ENCODE results near the gene NAV1. TPM values are rescaled to one million over a fixed set of nuclear protein-coding genes. Genes with fewer than 3 reads are reported as not detected.

Gene NAV1
- total RNA-seq, 1 donor from 2014 or later = 288 TPM

DNA sequence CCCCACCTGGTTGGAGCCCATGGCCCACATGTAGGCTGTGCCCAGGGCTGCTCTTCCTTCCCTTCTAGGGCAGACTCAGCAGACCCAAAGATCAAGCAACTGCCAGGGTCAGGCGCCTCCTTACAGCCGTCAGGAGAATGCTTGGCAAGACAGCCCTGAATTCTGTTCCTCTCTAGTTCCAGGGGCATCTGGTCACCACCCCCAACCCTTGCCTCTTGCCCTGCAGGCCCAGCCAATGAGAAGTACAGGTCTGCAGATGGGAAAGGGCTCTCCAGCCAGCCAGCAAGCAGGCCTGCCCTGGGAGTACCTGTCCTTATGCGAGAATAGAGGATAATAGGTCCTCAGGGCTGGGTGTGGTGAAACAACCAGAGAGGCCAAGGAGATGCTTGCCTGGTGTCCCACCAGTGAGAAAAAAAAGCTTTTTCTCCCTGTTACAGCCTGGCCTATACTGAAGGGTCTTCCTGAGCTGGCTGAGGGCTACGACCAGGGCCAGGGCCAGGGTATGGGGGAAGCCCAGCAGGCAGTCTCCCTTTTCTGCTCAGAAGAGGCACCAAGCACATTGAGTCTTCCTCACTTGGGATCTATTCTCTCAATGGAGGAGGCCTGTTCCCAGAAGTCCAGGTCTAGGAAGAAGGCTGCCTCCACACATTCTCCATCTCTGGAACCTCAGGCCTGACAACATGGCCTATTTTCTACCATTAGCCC lies 31.4 kb downstream of the NAV1 start:
- TF ChIP-seq, protein P1, sequence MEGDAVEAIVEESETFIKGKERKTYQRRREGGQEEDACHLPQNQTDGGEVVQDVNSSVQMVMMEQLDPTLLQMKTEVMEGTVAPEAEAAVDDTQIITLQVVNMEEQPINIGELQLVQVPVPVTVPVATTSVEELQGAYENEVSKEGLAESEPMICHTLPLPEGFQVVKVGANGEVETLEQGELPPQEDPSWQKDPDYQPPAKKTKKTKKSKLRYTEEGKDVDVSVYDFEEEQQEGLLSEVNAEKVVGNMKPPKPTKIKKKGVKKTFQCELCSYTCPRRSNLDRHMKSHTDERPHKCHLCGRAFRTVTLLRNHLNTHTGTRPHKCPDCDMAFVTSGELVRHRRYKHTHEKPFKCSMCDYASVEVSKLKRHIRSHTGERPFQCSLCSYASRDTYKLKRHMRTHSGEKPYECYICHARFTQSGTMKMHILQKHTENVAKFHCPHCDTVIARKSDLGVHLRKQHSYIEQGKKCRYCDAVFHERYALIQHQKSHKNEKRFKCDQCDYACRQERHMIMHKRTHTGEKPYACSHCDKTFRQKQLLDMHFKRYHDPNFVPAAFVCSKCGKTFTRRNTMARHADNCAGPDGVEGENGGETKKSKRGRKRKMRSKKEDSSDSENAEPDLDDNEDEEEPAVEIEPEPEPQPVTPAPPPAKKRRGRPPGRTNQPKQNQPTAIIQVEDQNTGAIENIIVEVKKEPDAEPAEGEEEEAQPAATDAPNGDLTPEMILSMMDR (IDR thresholded peaks at IDR 0.05) = no peak
- peaks cover 16% of the 10 kb centered on the region for H3K4me1 Mint-ChIP-seq (ENCODE audit: unreplicated experiment)

DNA sequence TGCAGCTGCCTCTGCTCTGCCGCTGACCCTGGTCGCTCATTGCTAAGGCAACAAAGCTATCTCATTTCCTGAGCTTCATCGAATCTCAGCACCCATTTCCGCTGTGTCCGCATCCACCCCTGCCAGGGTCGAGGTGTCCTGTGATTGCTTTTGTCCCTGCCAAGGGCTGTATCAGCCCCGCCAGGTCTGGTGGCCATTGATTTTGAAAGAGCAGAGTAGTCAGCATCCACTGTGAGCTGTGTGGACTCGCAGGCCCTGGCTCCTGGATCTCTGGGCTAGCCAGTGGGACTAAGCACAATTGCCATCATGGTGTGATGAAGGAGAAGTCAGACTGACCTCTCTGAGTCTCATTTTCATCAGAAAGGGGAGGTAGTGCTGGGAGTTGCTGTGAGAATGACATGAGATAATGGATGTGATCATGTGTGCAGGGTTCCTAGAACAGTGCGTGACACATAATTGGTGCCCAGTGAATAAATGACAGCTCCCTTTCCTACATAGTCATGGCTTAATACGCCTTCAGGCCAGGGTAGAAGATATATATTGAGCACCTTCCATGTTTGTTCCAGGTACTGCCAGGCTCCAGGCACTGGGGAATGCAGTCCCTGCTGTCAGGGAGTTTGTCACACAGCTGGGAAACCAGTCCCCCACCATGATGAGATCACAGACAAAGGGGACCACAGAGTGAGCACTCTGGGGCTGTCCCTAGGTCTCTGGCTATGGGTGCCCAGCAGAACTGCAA lies 32.1 kb downstream of the NAV1 start:
- TF ChIP-seq, protein P1 (IDR thresholded peaks at IDR 0.05) = no peak
- Mint-ChIP-seq H3K4me3 (ENCODE audit: unreplicated experiment) (no peak overlapping the region), H3K4me1 (ENCODE audit: unreplicated experiment) (peaks cover 12% of the 10 kb centered on the region), H3K9me3 (ENCODE audit: unreplicated experiment) (peaks cover 5% of the 10 kb centered on the region), H3K27ac (ENCODE audit: unreplicated experiment) (no peak overlapping the region), H3K36me3 (ENCODE audit: unreplicated experiment) (peaks cover under 1% of the 10 kb centered on the region), H3K27me3 (ENCODE audit: unreplicated experiment) (no peaks in the 10 kb centered on the region)
- DNase-seq (ENCODE audit: extremely low spot score, unreplicated experiment) = no peak

More for the DNA sequence above, 31.4 kb downstream of the NAV1 start:
- H3K9me3 Mint-ChIP-seq (ENCODE audit: unreplicated experiment) = no peaks in the 10 kb centered on the region
- H3K27ac Mint-ChIP-seq (ENCODE audit: unreplicated experiment) = no peak overlapping the region
- DNase-seq (ENCODE audit: extremely low spot score, unreplicated experiment) = no peak
- no peak overlapping the region for H3K4me3 Mint-ChIP-seq (ENCODE audit: unreplicated experiment)
- no peaks in the 10 kb centered on the region for H3K36me3 Mint-ChIP-seq (ENCODE audit: unreplicated experiment)
- H3K27me3 Mint-ChIP-seq (ENCODE audit: unreplicated experiment) = no peaks in the 10 kb centered on the region

DNA sequence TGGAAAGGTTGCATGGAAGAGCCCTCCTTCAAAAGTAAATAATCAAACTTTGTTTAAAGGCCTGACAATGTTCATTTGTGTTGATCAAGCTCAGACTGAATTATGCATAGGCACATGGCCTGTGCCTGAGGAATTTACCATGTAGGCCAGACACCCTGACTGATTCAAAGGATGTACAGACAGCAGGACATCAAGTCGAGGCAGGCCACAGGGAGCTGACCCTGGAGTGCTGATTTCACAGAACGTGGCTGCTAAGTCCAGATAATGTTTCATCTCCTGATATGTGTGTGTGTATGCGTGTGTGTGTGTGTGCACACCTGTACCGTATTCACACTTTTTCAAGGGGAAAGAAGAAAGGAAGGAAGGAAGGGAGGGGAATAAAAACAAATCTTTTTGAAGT lies 34.1 kb downstream of the NAV1 start:
- H3K9me3 Mint-ChIP-seq (ENCODE audit: unreplicated experiment) = peaks cover 11% of the 10 kb centered on the region
- peaks cover 6% of the 10 kb centered on the region for H3K36me3 Mint-ChIP-seq (ENCODE audit: unreplicated experiment)
- TF ChIP-seq, protein P1 (IDR thresholded peaks at IDR 0.05) = no peak
- no peaks in the 10 kb centered on the region for H3K4me1 Mint-ChIP-seq (ENCODE audit: unreplicated experiment)
- H3K27me3 Mint-ChIP-seq (ENCODE audit: unreplicated experiment) = no peaks in the 10 kb centered on the region
- H3K27ac Mint-ChIP-seq (ENCODE audit: unreplicated experiment) = no peak overlapping the region
- DNase-seq (ENCODE audit: extremely low spot score, unreplicated experiment) = no peak
- no peak overlapping the region for H3K4me3 Mint-ChIP-seq (ENCODE audit: unreplicated experiment)

DNA sequence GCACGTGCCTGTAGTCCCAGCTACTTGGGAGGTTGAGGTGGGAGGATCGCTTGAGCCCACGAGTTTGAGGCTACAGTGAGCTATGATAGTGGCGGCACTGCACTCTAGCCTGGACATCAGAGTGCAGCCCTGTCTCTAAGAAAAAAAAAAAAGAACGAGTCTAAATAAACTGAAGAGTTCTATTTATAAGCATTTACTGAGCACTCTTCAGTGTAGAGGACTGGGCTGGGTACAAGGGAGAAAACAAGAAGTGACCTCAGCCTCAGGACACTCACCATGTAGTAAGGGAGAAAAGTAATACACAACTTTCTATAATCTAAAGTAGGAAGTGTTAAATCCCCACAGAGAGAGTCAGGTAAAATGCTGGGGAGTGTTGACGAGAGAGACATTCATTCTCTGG lies 35.0 kb downstream of the NAV1 start:
- TF ChIP-seq, protein P1 (IDR thresholded peaks at IDR 0.05) = no peak
- Mint-ChIP-seq H3K4me1 (ENCODE audit: unreplicated experiment) (no peaks in the 10 kb centered on the region), H3K36me3 (ENCODE audit: unreplicated experiment) (peaks cover 6% of the 10 kb centered on the region), H3K27ac (ENCODE audit: unreplicated experiment) (no peak overlapping the region), H3K4me3 (ENCODE audit: unreplicated experiment) (no peak overlapping the region), H3K27me3 (ENCODE audit: unreplicated experiment) (no peaks in the 10 kb centered on the region), H3K9me3 (ENCODE audit: unreplicated experiment) (peaks cover 12% of the 10 kb centered on the region)
- no peak for DNase-seq (ENCODE audit: extremely low spot score, unreplicated experiment)

DNA sequence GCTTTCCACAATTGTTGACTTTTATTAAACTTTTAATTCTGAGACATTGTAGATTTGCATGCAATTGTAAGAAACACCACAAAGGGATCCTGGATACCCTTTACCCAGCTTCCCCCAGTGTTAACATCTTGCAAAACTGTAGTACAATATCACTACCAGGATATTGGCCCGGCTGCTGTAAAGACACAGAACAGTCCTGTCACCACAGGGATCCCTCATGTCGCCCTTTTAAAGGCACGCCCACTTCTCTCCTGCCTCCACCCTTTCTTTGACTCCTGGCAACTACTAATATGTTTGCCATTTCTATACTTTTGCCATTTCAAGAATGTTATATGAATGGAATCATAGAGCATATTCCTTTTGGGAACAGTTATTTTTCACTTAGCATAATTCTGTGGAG lies 37.0 kb downstream of the NAV1 start:
- H3K4me1 Mint-ChIP-seq (ENCODE audit: unreplicated experiment) = no peaks in the 10 kb centered on the region
- peaks cover 6% of the 10 kb centered on the region for H3K36me3 Mint-ChIP-seq (ENCODE audit: unreplicated experiment)
- H3K9me3 Mint-ChIP-seq (ENCODE audit: unreplicated experiment) = peaks cover 12% of the 10 kb centered on the region
- no peaks in the 10 kb centered on the region for H3K27me3 Mint-ChIP-seq (ENCODE audit: unreplicated experiment)
- TF ChIP-seq, protein P1 (IDR thresholded peaks at IDR 0.05) = no peak
- H3K27ac Mint-ChIP-seq (ENCODE audit: unreplicated experiment) = no peak overlapping the region
- H3K4me3 Mint-ChIP-seq (ENCODE audit: unreplicated experiment) = no peak overlapping the region
- DNase-seq (ENCODE audit: extremely low spot score, unreplicated experiment) = no peak

Data from osteocyte (in vitro differentiated cells).